GM18505 (cell line): ENCODE results near the gene SCT.

ENCODE experiments used
- ATAC-seq: cut with Tn5 transposase; IDR thresholded peaks from one replicate; pipeline ENCODE4 v1.9.1; 2021; ENCODE audit not compliant: unreplicated experiment
- POLR2A ChIP-seq: IDR thresholded peaks from 4 replicates; pipeline ENCODE4 v1.6.1; 2011; ENCODE audit warnings: borderline replicate concordance; ENCODE audit not compliant: insufficient read depth, insufficient read length; ENCODE audit errors: extremely low read depth

Gene SCT

GRCh38 chr11:607971-608659 is 18.9 kb downstream of the SCT start:
- ATAC-seq, result no peak
- TF ChIP-seq POLR2A, result no peak

DNA sequence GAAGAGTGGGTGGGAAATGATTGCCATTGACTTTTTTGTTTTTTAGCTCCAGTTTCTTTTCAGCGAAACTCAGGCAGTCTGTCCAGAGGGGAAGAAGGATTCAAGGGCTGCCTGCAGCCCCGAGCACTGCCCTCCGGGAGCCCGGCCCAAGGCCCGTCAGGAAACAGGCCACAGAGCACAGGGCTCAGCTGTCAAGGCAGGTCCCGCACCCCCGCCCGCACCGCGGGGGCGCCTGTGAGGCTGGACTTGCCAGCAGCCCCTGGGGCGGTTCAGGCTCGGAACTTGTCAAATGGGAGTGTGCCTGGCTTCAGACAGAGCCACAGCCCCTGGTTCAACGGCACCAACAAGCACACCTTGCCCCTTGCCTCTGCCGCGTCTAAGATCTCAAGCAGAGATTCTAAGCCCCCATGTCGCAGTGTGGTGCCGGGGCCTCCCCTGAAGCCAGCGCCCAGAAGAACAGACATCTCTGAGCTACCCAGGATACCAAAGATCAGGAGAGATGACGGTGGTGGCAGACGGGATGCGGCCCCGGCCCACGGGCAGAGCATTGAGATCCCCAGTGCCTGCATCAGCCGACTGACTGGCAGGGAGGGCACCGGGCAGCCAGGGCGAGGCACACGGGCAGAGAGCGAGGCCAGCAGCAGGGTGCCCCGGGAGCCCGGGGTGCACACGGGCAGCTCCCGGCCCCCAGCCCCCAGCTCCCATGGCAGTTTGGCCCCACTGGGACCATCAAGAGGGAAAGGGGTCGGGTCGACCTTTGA is 19.8 kb downstream of the SCT start:
- ATAC-seq, result no peak
- no peak for TF ChIP-seq POLR2A

GRCh38 chr11:606245-606644 is 20.7 kb downstream of the SCT start:
- no peak for TF ChIP-seq POLR2A
- no peak for ATAC-seq

DNA sequence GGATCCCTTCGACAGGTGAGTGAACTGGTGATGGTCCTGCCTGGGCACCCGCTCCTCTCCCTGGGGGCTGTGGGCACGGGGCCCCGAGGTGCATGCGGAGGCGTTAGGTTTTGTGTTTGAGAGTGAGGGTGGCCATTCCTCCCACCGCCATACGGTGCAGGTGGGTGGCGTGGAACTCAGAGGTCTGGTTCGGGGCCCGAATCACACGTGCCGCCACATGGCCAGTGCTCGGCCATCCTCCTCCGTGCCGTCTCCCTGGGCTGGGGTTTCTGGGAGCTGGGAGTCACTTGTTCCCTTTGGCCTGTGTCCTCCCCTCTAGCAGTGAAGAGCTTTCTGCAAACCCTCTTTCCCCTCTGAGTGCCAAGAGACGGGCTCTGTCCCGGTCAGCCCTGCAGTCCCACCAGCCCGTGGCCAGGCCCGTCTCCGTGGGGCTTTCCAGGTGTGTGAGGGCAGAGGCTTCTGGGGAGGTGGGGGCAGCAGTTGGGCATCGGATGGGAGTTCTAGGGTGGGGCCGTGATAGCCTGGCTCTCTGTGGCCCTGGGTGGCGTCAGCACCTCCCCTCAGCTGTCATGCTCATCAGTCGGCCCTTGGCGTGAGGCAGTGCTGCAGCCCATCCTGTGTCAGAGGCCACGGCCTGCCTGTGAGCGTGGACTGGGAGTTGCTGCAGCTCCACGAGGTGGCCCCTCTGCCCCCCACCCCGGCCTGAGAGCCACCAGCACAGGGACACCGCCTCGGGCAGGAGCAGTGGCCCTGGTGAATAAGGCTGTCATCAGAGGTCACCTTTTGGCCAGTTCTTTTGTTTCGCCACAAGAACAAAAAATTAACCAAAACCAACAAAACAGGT is 21.5 kb downstream of the SCT start:
- ATAC-seq, result no peak
- no peak for TF ChIP-seq POLR2A

- TF ChIP-seq POLR2A, result no peak
- no peak for ATAC-seq
Observed at GRCh38 chr11:603154-603553, 23.8 kb downstream of the SCT start.

GRCh38 chr11:601573-602245 is 25.3 kb downstream of the SCT start:
- ATAC-seq, result no peak

DNA sequence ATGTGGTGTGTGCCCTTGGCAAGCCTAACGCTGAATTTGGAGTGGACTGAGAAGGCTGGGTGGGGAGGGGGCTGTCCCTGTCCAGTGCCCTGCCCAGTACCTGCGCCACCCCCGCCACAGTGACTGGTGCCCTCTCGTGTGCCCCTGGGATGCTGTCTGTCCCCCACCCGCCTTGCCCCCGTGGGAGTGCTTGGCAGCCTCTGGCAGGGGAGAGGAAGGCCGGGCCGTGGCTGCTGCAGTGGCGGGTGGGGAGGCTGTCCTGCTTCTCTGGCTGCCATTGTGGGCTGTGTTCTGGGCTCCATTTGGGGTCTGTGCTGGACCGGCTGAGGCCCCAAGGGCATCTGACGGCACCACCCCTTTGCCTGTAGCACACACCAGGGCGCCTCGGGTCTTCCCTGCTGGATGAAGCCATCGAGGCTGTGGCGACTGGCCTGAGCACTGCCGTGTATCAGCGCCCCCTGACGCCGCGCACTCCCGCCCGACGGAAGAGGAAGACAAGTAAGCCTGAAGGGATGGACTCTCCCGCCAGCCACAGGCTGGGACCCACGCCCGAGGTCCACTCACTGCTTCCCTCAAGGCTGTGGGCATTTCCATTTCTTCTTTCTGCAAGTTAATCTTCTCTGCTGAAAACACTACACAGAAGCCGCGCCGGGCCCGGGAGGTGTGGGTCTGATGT is 28.8 kb downstream of the SCT start:
- TF ChIP-seq POLR2A, result no peak
- no peak for ATAC-seq

More at GRCh38 chr11:601573-602245, 25.3 kb downstream of the SCT start:
- no peak for TF ChIP-seq POLR2A

GRCh38 chr11:597166-597725 is 29.7 kb downstream of the SCT start:
- no peak for TF ChIP-seq POLR2A
- ATAC-seq, result no peak

- no peak for ATAC-seq
- no peak for TF ChIP-seq POLR2A
Observed at GRCh38 chr11:596374-596773, 30.6 kb downstream of the SCT start.

DNA sequence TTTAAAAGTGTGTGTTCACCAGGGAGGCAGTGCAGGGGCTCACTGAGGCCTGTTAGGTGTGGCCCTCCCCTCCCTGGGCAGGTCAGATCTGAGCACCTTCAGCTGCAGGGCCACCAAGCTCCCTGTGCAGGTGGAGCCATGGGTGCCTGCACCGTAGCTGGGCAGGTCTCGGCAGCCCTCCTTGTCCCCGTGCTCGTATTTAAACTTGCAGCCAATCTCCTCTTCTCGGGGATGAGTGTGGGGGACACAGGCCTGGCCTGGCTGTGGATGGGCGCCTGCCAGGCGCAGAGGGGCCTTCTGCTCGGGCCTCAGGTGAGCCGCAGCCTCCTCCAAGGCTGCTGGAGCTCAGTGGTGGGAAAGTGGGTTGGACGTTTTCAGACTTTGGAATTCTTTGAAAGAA is 31.6 kb downstream of the SCT start:
- no peak for ATAC-seq
- no peak for TF ChIP-seq POLR2A

GRCh38 chr11:593347-593746 is 33.6 kb downstream of the SCT start:
- ATAC-seq, result no peak
- no peak for TF ChIP-seq POLR2A

DNA sequence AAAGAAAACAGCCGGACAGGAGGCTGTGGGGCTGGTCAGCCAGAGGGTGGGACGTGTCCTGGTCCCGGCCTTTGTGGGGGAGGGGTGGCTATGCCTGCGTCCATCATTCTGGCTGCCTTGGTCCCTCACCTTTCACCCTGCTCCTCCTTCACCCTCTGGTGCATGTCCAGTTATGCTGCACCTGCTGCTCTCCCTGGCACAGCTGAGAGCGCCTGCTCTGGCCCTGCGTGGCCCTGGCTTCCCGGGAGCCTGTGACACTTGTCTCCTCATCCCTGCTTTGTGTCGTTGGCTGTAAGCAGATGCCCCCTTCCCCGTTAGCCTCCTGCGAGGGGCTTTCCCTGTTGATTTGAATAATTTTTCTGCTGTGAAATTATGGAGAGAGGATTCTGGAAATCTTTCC is 34.1 kb downstream of the SCT start:
- no peak for TF ChIP-seq POLR2A
- ATAC-seq, result no peak
